Heart left ventricle (tissue), 16 donors: ENCODE data around the gene XPNPEP1. TPM values are rescaled to one million over a fixed set of nuclear protein-coding genes. Genes with fewer than 3 reads are reported as not detected.
A peak's percentile ranks its signal among the peaks of the same experiment; 100 is the strongest.
"Not testable (repeated sequence)": the region's sequence is repeated elsewhere in the genome, so short reads cannot be mapped to it uniquely, and the experiment has no call there.

Source experiments
- ATAC-seq, 4 donors: fragments of 200-7000 bp; cut with Tn5 transposase; one replicate each; pipeline ENCODE4 v1.9.1; 2020 to 2022; ENCODE audit warnings: moderate library complexity in 4 of 4, mild to moderate bottlenecking in 3 of 4, moderate number of reproducible peaks in 1 of 4
- DNase-seq, 5 donors: peaks; one replicate each; pipeline ENCODE4 v3.0.0-alpha.2; 2020
- H3K27ac ChIP-seq, 12 donors: fragments of 200-600 bp; sonication (generic) in 4 of 12; one replicate each; pipeline versions ENCODE4 v1.5.0 to v1.8.0; 2016 to 2022; ENCODE audit warnings: mild to moderate bottlenecking in 2 of 12
- H3K27me3 ChIP-seq, 9 donors: fragments of 200-600 bp; sonication (generic) in 2 of 9; one replicate each; pipeline versions ENCODE4 v1.5.1 to v1.8.0; 2016 to 2022; ENCODE audit warnings: mild to moderate bottlenecking in 3 of 9
- H3K36me3 ChIP-seq, 9 donors: fragments of 200-600 bp; sonication (generic) in 2 of 9; one replicate each; pipeline versions ENCODE4 v1.5.0 to v1.8.0; 2018 to 2022; ENCODE audit warnings: mild to moderate bottlenecking in 2 of 9
- H3K4me1 ChIP-seq, 12 donors: fragments of 200-600 bp; sonication (generic) in 4 of 12; one replicate each; pipeline versions ENCODE4 v1.5.0 to v1.8.0; 2016 to 2022; ENCODE audit warnings: mild to moderate bottlenecking in 3 of 12
- H3K4me3 ChIP-seq, 12 donors: fragments of 200-600 bp; sonication (generic) in 4 of 12; one replicate each; pipeline versions ENCODE4 v1.5.0 to v1.8.0; 2017 to 2022; ENCODE audit warnings: mild to moderate bottlenecking in 9 of 12, moderate library complexity in 4 of 12
- H3K9me3 ChIP-seq, 12 donors: fragments of 200-600 bp; sonication (generic) in 4 of 12; one replicate each; pipeline versions ENCODE4 v1.5.0 to v1.8.0; 2016 to 2022; ENCODE audit warnings: mild to moderate bottlenecking in 1 of 12
- CTCF ChIP-seq, 12 donors: fragments of 200-600 bp; sonication (generic) in 4 of 12; IDR thresholded peaks; one replicate each; pipeline versions ENCODE4 v1.5.0 to v1.8.0; 2018 to 2022; ENCODE audit warnings: antibody characterized with exemption in 12 of 12, mild to moderate bottlenecking in 5 of 12
- POLR2A ChIP-seq, 2 donors: fragments of 450-650 bp; IDR thresholded peaks; one replicate each; pipeline ENCODE4 v1.6.1; 2017; ENCODE audit warnings: antibody characterized with exemption in 2 of 2, mild to moderate bottlenecking in 2 of 2, moderate library complexity in 2 of 2
- WGBS, 4 donors: extraction: QIAGEN DNeasy Blood & Tissue Kit in 2 of 4; methylation state at CpG; one replicate each; pipeline versions ENCODE4 v1.1.5 to v1.1.7; 2013 to 2018; 5-methylcytosine and 5-hydroxymethylcytosine counted together
- intact Hi-C, 10 donors: fragments of 100-400 bp; cut with DNase I; formaldehyde crosslinking; loops; one replicate each; pipeline versions ENCODE4 v1.11.1 to v1.14.2; 2022
- polyA plus RNA-seq, 2 donors: library from polyadenylated mRNA; stranded (reverse); fragments of 200-250 nt; gene quantifications; one replicate each; pipeline ENCODE4 v1.2.3, GENCODE V29; 2013
- total RNA-seq, 9 donors: library from RNA; depleted of rRNA in 2 of 9; stranded (reverse); fragments of >200 nt in 2 of 9; fragmentation: NEBNext Ultra II Directional in 3 of 9; extraction: Animal tissue kit (Norgen Biotek cat#: 25700) in 3 of 9; gene quantifications; one replicate each; pipeline versions ENCODE4 v1.1.0 to v1.2.4, GENCODE V29; 2016 to 2023
- donor health status: ischemic (EF 13 %, LVEDD 7.1; RV severe dilation, severe dysfunction).
- donor health status: healthy with polysubstance abuse.
- donor health status: DM: no; HTN: yes; CAD: no.
- donor health status: DM: no; HTN: no; CAD: no.
- donor health status: ischemic (EF 25% LVEDD 6.9; RV normal size, moderate dysfunction).
- donor health status: ischemic (EF 25% LVEDD 5.7; RV mildly dilated, moderate dysfunction).
- donor health status: healthy.
- donor health status: DM: yes; HTN: yes; CAD: no.
- donor health status: ischemic (EF 35%, LVEDD 5.7; RV mildly dilated, moderate dysfunction).
- donor health status: nonischemic (EF 11% LVEDD 7.7; RV severe dilation, severe dysfunction).
- donor health status: DM: yes; HTN: yes; CAD: no.
- donor health status: PGD.
- donor health status: ischemic (EF 29% LVEDD 5.4; RV normal size, mild dysfunction).
- donor health status: nonischemic (EF 23%, LVEDD 6.1; RV moderate dilation, normal function).

The XPNPEP1 gene
- total and polyA plus RNA-seq, 11 donors: 14.5 to 77.0 (median 46.2) TPM

GRCh38 chr10:109919220-109919619 lies 4.1 kb downstream of the XPNPEP1 start:
- TF ChIP-seq POLR2A (IDR thresholded peaks at IDR 0.05) (no peak), CTCF (IDR thresholded peaks at IDR 0.05) (no peak)
- no peak overlapping the region for H3K4me3 ChIP-seq
- intact Hi-C loops: no loop called here
- 96 to 100% (median 98%) methylated on average over 2 of the region's 2 CpGs for WGBS, 4 donors
- DNase-seq: no peak
- no peaks in the 10 kb centered on the region for H3K27me3 ChIP-seq
- H3K36me3 ChIP-seq: peaks cover 0 to 11% (median 0%) of the 10 kb centered on the region in 9 donors
- peaks cover 0 to 75% (median 22%) of the 10 kb centered on the region in 12 donors for H3K4me1 ChIP-seq
- no peaks in the 10 kb centered on the region for H3K9me3 ChIP-seq
- ATAC-seq: no peak
- no peak overlapping the region for H3K27ac ChIP-seq

GRCh38 chr10:109918707-109919106 lies 4.6 kb downstream of the XPNPEP1 start:
- peaks cover 0 to 16% (median 3%) of the 10 kb centered on the region in 9 donors for H3K36me3 ChIP-seq
- H3K27ac ChIP-seq, intact Hi-C loops, H3K9me3 ChIP-seq, H3K27me3 ChIP-seq, ATAC-seq, DNase-seq, H3K4me3 ChIP-seq: not testable (repeated sequence)
- H3K4me1 ChIP-seq: peaks cover 0 to 72% (median 22%) of the 10 kb centered on the region in 12 donors
- WGBS, 4 donors: 90 to 93% (median 92%) methylated on average over 6 of the region's 6 CpGs

- Histone ChIP-seq H3K9me3 (no peaks in the 10 kb centered on the region), H3K36me3 (peaks cover 0 to 33% (median 23%) of the 10 kb centered on the region in 9 donors), H3K4me3 (no peak overlapping the region), H3K27me3 (no peaks in the 10 kb centered on the region), H3K4me1 (peaks cover 0 to 65% (median 8%) of the 10 kb centered on the region in 12 donors), H3K27ac (peak overlapping the region in 1 of 12 donors; percentile 63)
- intact Hi-C loops: no loop called here
- TF ChIP-seq CTCF (IDR thresholded peaks at IDR 0.05) (no peak), POLR2A (IDR thresholded peaks at IDR 0.05) (no peak)
- no peak for ATAC-seq
- WGBS, 4 donors: 62 to 73% (median 71%) methylated on average over 2 of the region's 2 CpGs
- DNase-seq: no peak
These were observed 7.7 kb downstream of the XPNPEP1 start for GRCh38 chr10:109915566-109915965.

GRCh38 chr10:109914966-109915365 lies 8.3 kb downstream of the XPNPEP1 start:
- intact Hi-C loops: no loop called here
- ATAC-seq: peak in 1 of 4 donors; percentile 24
- Histone ChIP-seq H3K27me3 (no peaks in the 10 kb centered on the region), H3K4me1 (peaks cover 0 to 64% (median 8%) of the 10 kb centered on the region in 12 donors), H3K9me3 (no peaks in the 10 kb centered on the region), H3K27ac (peak overlapping the region in 1 of 12 donors; percentile 63), H3K4me3 (no peak overlapping the region), H3K36me3 (peaks cover 0 to 35% (median 26%) of the 10 kb centered on the region in 9 donors)
- DNase-seq: no peak
- TF ChIP-seq CTCF (IDR thresholded peaks at IDR 0.05) (no peak), POLR2A (IDR thresholded peaks at IDR 0.05) (no peak)
- 59 to 69% (median 63%) methylated on average over 3 of the region's 3 CpGs for WGBS, 4 donors

- Histone ChIP-seq H3K36me3 (peaks cover 0 to 47% (median 31%) of the 10 kb centered on the region in 9 donors), H3K27ac (no peak overlapping the region), H3K4me1 (peaks cover 0 to 55% (median 8%) of the 10 kb centered on the region in 12 donors), H3K4me3 (no peak overlapping the region), H3K9me3 (no peaks in the 10 kb centered on the region), H3K27me3 (no peaks in the 10 kb centered on the region)
- ATAC-seq: no peak
- intact Hi-C loops: no loop called here
- TF ChIP-seq POLR2A (IDR thresholded peaks at IDR 0.05) (no peak), CTCF (IDR thresholded peaks at IDR 0.05) (no peak)
- WGBS, 4 donors: 80 to 91% (median 84%) methylated on average over 4 of the region's 4 CpGs
- DNase-seq: no peak
These were observed 9.9 kb downstream of the XPNPEP1 start for GRCh38 chr10:109913306-109913892.
